Bone marrow (tissue), 2 donors: ENCODE measurements around the gene SLC6A2.

Experiments
- DNase-seq, 2 donors: peaks; one replicate each; lab custom pipeline; 2025; lab: John Stamatoyannopoulos, UW

The SLC6A2 gene

GRCh38 chr16:55647798-55648197 is 8.0 kb upstream of the SLC6A2 start:
- DNase-seq = no peak

- no peak for DNase-seq
Measured at GRCh38 chr16:55651841-55652824, 3.7 kb upstream of the SLC6A2 start.

GRCh38 chr16:55653106-55653505 is 2.7 kb upstream of the SLC6A2 start:
- no peak for DNase-seq

- DNase-seq = no peak
Measured at GRCh38 chr16:55655381-55655896, 349 bp upstream of the SLC6A2 start.

GRCh38 chr16:55656691-55657092 is 904 bp downstream of the SLC6A2 start:
- DNase-seq = no peak

GRCh38 chr16:55657616-55658015 is 1.8 kb downstream of the SLC6A2 start:
- no peak for DNase-seq

- no peak for DNase-seq
Measured at GRCh38 chr16:55658898-55659420, 3.2 kb downstream of the SLC6A2 start.

GRCh38 chr16:55660026-55660425 is 4.2 kb downstream of the SLC6A2 start:
- no peak for DNase-seq

- no peak for DNase-seq
Measured at GRCh38 chr16:55660828-55661227, 5.0 kb downstream of the SLC6A2 start.

GRCh38 chr16:55661941-55662643 is 6.3 kb downstream of the SLC6A2 start:
- DNase-seq = no peak

- DNase-seq = no peak
Measured at GRCh38 chr16:55662644-55663031, 6.8 kb downstream of the SLC6A2 start.

- no peak for DNase-seq
Measured at GRCh38 chr16:55663225-55663624, 7.4 kb downstream of the SLC6A2 start.

GRCh38 chr16:55663765-55664677 is 8.2 kb downstream of the SLC6A2 start:
- DNase-seq = no peak

- DNase-seq = no peak
Measured at GRCh38 chr16:55664786-55665407, 9.1 kb downstream of the SLC6A2 start.

- no peak for DNase-seq
Measured at GRCh38 chr16:55665511-55665910, 9.7 kb downstream of the SLC6A2 start.

- DNase-seq = no peak
Measured at GRCh38 chr16:55666012-55666411, 10.2 kb downstream of the SLC6A2 start.

GRCh38 chr16:55667753-55668152 is 12.0 kb downstream of the SLC6A2 start:
- no peak for DNase-seq

GRCh38 chr16:55668340-55669281 is 12.8 kb downstream of the SLC6A2 start:
- DNase-seq = no peak

- DNase-seq = no peak
Measured at GRCh38 chr16:55671206-55671973, 15.6 kb downstream of the SLC6A2 start.
